OCI-LY7 (cell line): ENCODE data around the gene PLEK2. TPM values are rescaled to one million over a fixed set of nuclear protein-coding genes. Genes with fewer than 3 reads are reported as not detected.
"Not testable (repeated sequence)": the region's sequence is repeated elsewhere in the genome, so short reads cannot be mapped to it uniquely, and the experiment has no call there.

ENCODE experiments used
- BruUV-seq: library from RNA; stranded (reverse); fragments of 400-500 nt; replicated peaks from 2 replicates; lab custom pipeline; 2021; lab: Mats Ljungman, UMichigan
- CTCF ChIA-PET: fragments of 300-600 bp; sonication (Branson Sonifier 250); formaldehyde crosslinking; loops from one replicate; lab custom pipeline; 2022; ENCODE audit warnings: antibody characterized with exemption; ENCODE audit not compliant: unreplicated experiment; lab: Charles Lee
- POLR2A ChIA-PET: fragments of 300-600 bp; sonication (Branson Sonifier 250); formaldehyde crosslinking; loops from one replicate; lab custom pipeline; 2022; ENCODE audit warnings: antibody characterized with exemption; lab: Charles Lee
- DNase-seq: peaks from one replicate; pipeline ENCODE4 v3.0.0-alpha.2; 2015; ENCODE audit warnings: low spot score
- H2AFZ ChIP-seq: fragments of 200-600 bp; sonication (generic), shearing (Covaris generic); 2 replicates; pipeline ENCODE4 v1.6.1; 2014; ENCODE audit warnings: mild to moderate bottlenecking, antibody characterized with exemption, low read length, moderate library complexity
- H3K27ac ChIP-seq: fragments of 200-600 bp; sonication (generic); 2 replicates; pipeline ENCODE4 v1.5.1; 2014; ENCODE audit warnings: mixed run types, low read depth, mild to moderate bottlenecking, moderate library complexity, low read length, inconsistent platforms; ENCODE audit not compliant: poor library complexity, severe bottlenecking
- H3K36me3 ChIP-seq: fragments of 200-600 bp; sonication (generic); 2 replicates; pipeline ENCODE4 v1.6.1; 2014; ENCODE audit warnings: mild to moderate bottlenecking, antibody characterized with exemption, low read length, moderate library complexity, mixed read lengths; ENCODE audit not compliant: insufficient read depth
- H3K4me1 ChIP-seq: fragments of 200-600 bp; sonication (generic); 2 replicates; pipeline ENCODE4 v1.5.1; 2014; ENCODE audit warnings: mild to moderate bottlenecking, low read length; ENCODE audit not compliant: insufficient read depth, poor library complexity, severe bottlenecking
- H3K4me2 ChIP-seq: fragments of 200-600 bp; sonication (generic); 2 replicates; pipeline ENCODE4 v1.6.1; 2014; ENCODE audit warnings: mild to moderate bottlenecking, low read length
- H3K4me3 ChIP-seq: fragments of 200-600 bp; sonication (generic); 2 replicates; pipeline ENCODE4 v1.5.1; 2014; ENCODE audit warnings: mild to moderate bottlenecking, low read depth, low read length; ENCODE audit not compliant: poor library complexity, severe bottlenecking
- H3K79me2 ChIP-seq: fragments of 200-600 bp; sonication (generic); 2 replicates; pipeline ENCODE4 v1.6.1; 2016; ENCODE audit warnings: low read depth, mild to moderate bottlenecking, low read length, moderate library complexity, mixed read lengths; ENCODE audit not compliant: insufficient read depth
- H3K9me2 ChIP-seq: fragments of 200-600 bp; sonication (generic); 2 replicates; pipeline ENCODE4 v1.6.1; 2016; ENCODE audit warnings: mild to moderate bottlenecking, low read length, mixed read lengths; ENCODE audit not compliant: insufficient read depth
- H3K9me3 ChIP-seq: fragments of 200-600 bp; sonication (generic); 2 replicates; pipeline ENCODE4 v1.6.1; 2014; ENCODE audit warnings: mild to moderate bottlenecking, mixed run types, low read length, mixed read lengths
- H4K20me1 ChIP-seq: fragments of 200-600 bp; sonication (generic); 2 replicates; pipeline ENCODE4 v1.6.1; 2014; ENCODE audit warnings: mild to moderate bottlenecking, antibody characterized with exemption, low read length, moderate library complexity, mixed read lengths; ENCODE audit not compliant: insufficient read depth
- CTCF ChIP-seq: fragments of 200-600 bp; sonication (generic); conservative IDR thresholded peaks from 2 replicates; pipeline ENCODE4 v1.5.1; 2014; ENCODE audit warnings: mild to moderate bottlenecking, antibody characterized with exemption, low read length, moderate library complexity, mixed read lengths
- EZH2phosphoT487 ChIP-seq: fragments of 200-600 bp; sonication (generic); IDR thresholded peaks from 2 replicates; pipeline ENCODE4 v1.6.1; 2018; ENCODE audit warnings: low read depth, borderline replicate concordance, mild to moderate bottlenecking, mixed run types, antibody characterized with exemption, low read length, moderate library complexity, mixed read lengths
- intact Hi-C: fragments of 100-400 bp; cut with micrococcal nuclease; formaldehyde crosslinking; loops from one replicate; pipeline ENCODE4 v1.10.0; 2022; ENCODE audit not compliant: unreplicated experiment
- total RNA-seq, 2 experiments: library from RNA; depleted of rRNA in 1 of 2; stranded (reverse); fragments of >200 nt in 1 of 2; shearing (Covaris generic) in 1 of 2; gene quantifications; 2 replicates each; pipeline ENCODE4 v1.2.3, GENCODE V29; 2014 to 2022

The PLEK2 gene
- total RNA-seq, 2 experiments from 2014 or later: not detected

GRCh38 chr14:67409461-67409860 lies 2.5 kb downstream of the PLEK2 start:
- Histone ChIP-seq H2AFZ (no peak overlapping the region), H3K4me1 (no peaks in the 10 kb centered on the region), H3K36me3 (no peaks in the 10 kb centered on the region), H3K27ac (no peak overlapping the region), H4K20me1 (no peaks in the 10 kb centered on the region), H3K4me3 (no peak overlapping the region), H3K9me3 (no peaks in the 10 kb centered on the region), H3K9me2 (no peaks in the 10 kb centered on the region), H3K4me2 (no peak overlapping the region), H3K79me2 (no peaks in the 10 kb centered on the region)
- POLR2A ChIA-PET: interaction anchor here (0.7 to 1.8 kb wide), 3 partner anchors 9 to 1949 kb away, joined by 3 to 4 read pairs (median 3); no protein-coding TSS in a partner anchor
- intact Hi-C loops: no loop called here
- no peak for DNase-seq
- TF ChIP-seq EZH2phosphoT487 (no peak), CTCF (no peak)
- CTCF ChIA-PET: no interaction called here
- BruUV-seq: no TSS peak

- H3K4me3 ChIP-seq, DNase-seq, H3K4me1 ChIP-seq, H3K36me3 ChIP-seq, H3K79me2 ChIP-seq, H3K9me2 ChIP-seq, BruUV-seq, H4K20me1 ChIP-seq, intact Hi-C loops, CTCF ChIA-PET, H3K9me3 ChIP-seq, H2AFZ ChIP-seq, H3K27ac ChIP-seq, H3K4me2 ChIP-seq: not testable (repeated sequence)
- POLR2A ChIA-PET: interaction anchor here (1.2 kb wide), 1 partner anchor 19 kb away, joined by 3 read pairs; no protein-coding TSS in a partner anchor
Observed at GRCh38 chr14:67408122-67408801, 3.7 kb downstream of the PLEK2 start.

- Histone ChIP-seq H3K4me2 (no peak overlapping the region), H3K27ac (no peak overlapping the region), H3K36me3 (no peaks in the 10 kb centered on the region), H3K79me2 (no peaks in the 10 kb centered on the region), H4K20me1 (no peaks in the 10 kb centered on the region), H3K9me3 (no peaks in the 10 kb centered on the region), H3K4me1 (no peaks in the 10 kb centered on the region), H3K9me2 (no peaks in the 10 kb centered on the region), H2AFZ (no peak overlapping the region), H3K4me3 (no peak overlapping the region)
- BruUV-seq: no TSS peak
- intact Hi-C loops: no loop called here
- ChIA-PET POLR2A (interaction anchor here (0.7 kb wide), 1 partner anchor 1088 kb away, joined by 4 read pairs; no protein-coding TSS in a partner anchor), CTCF (no interaction called here)
- DNase-seq: no peak
- TF ChIP-seq CTCF (no peak), EZH2phosphoT487 (no peak)
Observed at GRCh38 chr14:67405771-67406170, 6.2 kb downstream of the PLEK2 start.
